Retina (tissue), 1 donor: ENCODE measurements around the gene CCDC194.
A peak's percentile ranks its signal among the peaks of the same experiment; 100 is the strongest.

Experiments
- DNase-seq: peaks from one replicate; pipeline ENCODE4 v3.0.0-alpha.2; 2016

Gene CCDC194

GRCh38 chr19:17405250-17406045 is 11.5 kb upstream of the CCDC194 start, which contains the start of gene BST2:
Gene BST2, minus strand, starts transcription at chr19:17405630. Its CDS starts 55 bp downstream, at chr19:17405575.
- no peak for DNase-seq

GRCh38 chr19:17404621-17405249 is 10.7 kb upstream of the CCDC194 start:
- no peak for DNase-seq

GRCh38 chr19:17404015-17404414 is 10.0 kb upstream of the CCDC194 start:
- no peak for DNase-seq

GRCh38 chr19:17402982-17403855 is 9.2 kb upstream of the CCDC194 start:
- DNase-seq = no peak

- no peak for DNase-seq
These were observed 7.6 kb upstream of the CCDC194 start for GRCh38 chr19:17401628-17402027.

GRCh38 chr19:17398902-17399527 is 5.0 kb upstream of the CCDC194 start:
- DNase-seq = no peak

GRCh38 chr19:17394891-17395415 is 957 bp upstream of the CCDC194 start:
- peak; percentile 43 for DNase-seq

GRCh38 chr19:17393002-17393401 is 994 bp downstream of the CCDC194 start:
- no peak for DNase-seq

- DNase-seq = no peak
These were observed 2.4 kb downstream of the CCDC194 start for GRCh38 chr19:17391371-17392151.

- peak; percentile 91 for DNase-seq
These were observed 3.2 kb downstream of the CCDC194 start for GRCh38 chr19:17390665-17391370.

GRCh38 chr19:17389957-17390664 is 3.9 kb downstream of the CCDC194 start:
- no peak for DNase-seq

- DNase-seq = no peak
These were observed 4.7 kb downstream of the CCDC194 start for GRCh38 chr19:17389288-17389687.

GRCh38 chr19:17385878-17386611 is 8.0 kb downstream of the CCDC194 start:
- peak; percentile 74 for DNase-seq

- DNase-seq = no peak
These were observed 13.4 kb downstream of the CCDC194 start for GRCh38 chr19:17380426-17381138.

- DNase-seq = peak; percentile 38
These were observed 14.8 kb downstream of the CCDC194 start for GRCh38 chr19:17379221-17379631.

GRCh38 chr19:17378271-17378670 is 15.7 kb downstream of the CCDC194 start:
- no peak for DNase-seq

GRCh38 chr19:17376935-17377600 is 16.9 kb downstream of the CCDC194 start, which contains the start of gene PLVAP:
Gene PLVAP, minus strand, starts transcription at chr19:17377342. Its CDS starts 54 bp downstream, at chr19:17377288.
- no peak for DNase-seq

GRCh38 chr19:17370026-17370587 is 23.9 kb downstream of the CCDC194 start:
- DNase-seq = no peak
